ENCODE data around the gene ZDHHC13.

- TF ChIP-seq CTCF (IDR thresholded peaks at IDR 0.05; ENCODE audit: insufficient read depth, low read depth, low read length) (no peak), EZH2 (IDR thresholded peaks at IDR 0.05; ENCODE audit: insufficient read depth, low read length) (no peak)
These were observed 761 bp downstream of the ZDHHC13 start for GRCh38 chr11:19117760-19118097.
